HL-60/S4 treated with retinoic acid at 250 ng/mL for 4 days and 3 days (cell line): ENCODE data around the gene PLD6.
"Not testable (repeated sequence)": the region's sequence is repeated elsewhere in the genome, so short reads cannot be mapped to it uniquely, and the experiment has no call there.

ENCODE experiments used
- in situ Hi-C: fragments of 300-500 bp; cut with MboI; formaldehyde crosslinking; loops from 2 replicates; pipeline ENCODE4 v1.7.0; 2022; ENCODE audit warnings: low sequenced_read_pairs

Gene PLD6, protein sequence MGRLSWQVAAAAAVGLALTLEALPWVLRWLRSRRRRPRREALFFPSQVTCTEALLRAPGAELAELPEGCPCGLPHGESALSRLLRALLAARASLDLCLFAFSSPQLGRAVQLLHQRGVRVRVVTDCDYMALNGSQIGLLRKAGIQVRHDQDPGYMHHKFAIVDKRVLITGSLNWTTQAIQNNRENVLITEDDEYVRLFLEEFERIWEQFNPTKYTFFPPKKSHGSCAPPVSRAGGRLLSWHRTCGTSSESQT

GRCh38 chr17:17206124-17206912, at the start of gene PLD6:
PLD6 (minus strand) TSS chr17:17206333; CDS start chr17:17206286, 47 bp downstream.
- in situ Hi-C loops = no loop called here

DNA sequence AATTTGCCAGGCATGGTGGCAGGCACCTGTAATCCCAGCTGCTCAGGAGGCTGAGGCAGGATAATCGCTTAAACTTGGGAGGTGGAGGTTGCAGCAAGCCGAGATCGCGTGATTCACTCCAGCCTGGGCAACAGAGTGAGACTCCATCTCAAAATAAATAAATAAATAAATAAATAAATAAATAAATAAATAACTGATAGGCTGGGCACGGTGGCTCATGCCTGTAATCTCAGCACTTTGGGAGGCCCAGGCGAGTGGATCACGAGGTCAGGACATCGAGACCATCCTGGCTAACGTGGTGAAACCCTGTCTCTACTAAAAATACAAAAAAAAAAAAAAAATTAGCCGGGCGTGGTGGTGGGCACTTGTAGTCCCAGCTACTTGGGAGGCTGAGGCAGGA, 49.6 kb upstream of the PLD6 start:
- in situ Hi-C loops = not testable (repeated sequence)

DNA sequence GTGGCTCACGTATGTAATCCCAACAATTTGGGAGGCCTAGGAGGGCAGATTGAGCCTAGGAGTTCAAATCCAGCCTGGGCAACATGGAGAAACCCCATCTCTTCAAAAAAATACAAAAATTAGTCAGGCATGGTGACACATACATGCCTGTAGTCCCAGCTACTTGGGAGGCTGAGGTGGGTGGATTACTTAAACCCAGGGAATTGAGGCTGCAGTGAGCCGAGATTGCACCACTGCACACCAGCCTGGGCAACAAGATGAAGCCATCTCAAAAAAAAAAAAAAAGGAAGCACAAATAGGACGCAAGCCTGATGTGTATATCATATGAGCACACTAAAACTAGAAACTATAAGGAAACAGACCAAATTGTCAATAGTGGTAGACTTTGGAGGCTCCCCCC, 47.9 kb upstream of the PLD6 start:
- in situ Hi-C loops = no loop called here

GRCh38 chr17:17253406-17253805, 47.3 kb upstream of the PLD6 start:
- in situ Hi-C loops = no loop called here

DNA sequence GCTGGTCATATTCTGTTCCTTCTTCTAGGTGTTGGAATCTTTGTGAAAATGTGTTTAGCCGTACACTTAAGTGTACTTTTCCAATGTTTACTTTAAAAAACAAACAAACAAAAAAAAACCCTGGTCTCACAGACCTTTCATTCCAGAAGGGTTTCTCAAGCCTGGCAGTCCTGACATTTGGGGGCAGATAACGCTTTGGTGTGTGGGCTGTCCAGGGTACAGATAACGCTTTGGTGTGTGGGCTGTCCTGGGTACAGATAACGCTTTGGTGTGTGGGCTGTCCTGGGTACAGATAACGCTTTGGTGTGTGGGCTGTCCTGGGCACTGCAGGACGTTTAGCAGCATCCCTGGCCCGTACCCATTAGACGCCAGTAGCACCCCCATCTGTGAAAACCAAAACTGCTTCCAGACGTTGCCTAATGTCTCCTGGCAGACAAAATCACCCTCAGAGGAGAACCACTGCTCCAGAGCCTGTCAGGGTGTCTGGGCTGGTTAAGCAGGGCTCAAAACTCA, 46.1 kb upstream of the PLD6 start:
- in situ Hi-C loops = no loop called here

- in situ Hi-C loops = no loop called here
Observed at GRCh38 chr17:17246879-17247278, 40.7 kb upstream of the PLD6 start.

GRCh38 chr17:17243163-17243562, 37.0 kb upstream of the PLD6 start:
- in situ Hi-C loops = no loop called here

DNA sequence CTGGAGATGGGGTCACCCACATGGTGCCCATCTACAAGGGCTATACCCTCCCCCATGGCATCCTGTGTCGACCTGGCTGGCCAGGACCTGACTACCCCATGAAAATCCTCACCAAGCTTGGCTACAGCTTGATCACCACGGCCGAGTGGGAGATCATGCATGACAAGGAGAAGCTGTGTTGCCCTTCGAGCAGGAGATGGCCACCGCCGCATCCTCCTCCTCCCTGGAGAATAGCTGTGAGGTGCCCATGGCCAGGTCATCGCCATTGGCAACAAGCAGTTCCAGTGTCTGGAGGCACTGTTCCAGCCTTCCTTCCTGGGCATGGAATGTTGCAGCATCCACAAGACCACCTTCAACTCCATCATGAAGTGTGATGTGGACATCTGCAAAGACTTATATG, 36.1 kb upstream of the PLD6 start:
- in situ Hi-C loops = no loop called here

DNA sequence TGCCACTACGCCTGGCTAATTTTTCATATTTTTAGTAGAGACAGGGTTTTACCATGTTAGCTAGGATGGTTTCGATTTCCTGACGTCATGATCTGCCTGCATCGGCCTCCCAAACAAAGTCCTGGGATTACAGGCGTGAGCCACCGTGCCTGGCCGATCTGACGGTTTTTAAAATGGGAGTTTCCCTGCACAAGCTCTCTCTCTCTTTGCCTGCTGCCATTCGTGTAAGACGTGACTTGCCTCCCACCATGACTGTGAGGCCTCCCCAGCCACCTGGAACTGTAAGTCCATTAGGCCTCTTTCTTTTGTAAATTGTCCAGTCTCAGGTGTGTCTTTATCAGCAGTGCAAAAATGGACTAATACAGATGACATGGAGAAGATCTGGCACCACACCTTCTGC, 35.5 kb upstream of the PLD6 start:
- in situ Hi-C loops = no loop called here

DNA sequence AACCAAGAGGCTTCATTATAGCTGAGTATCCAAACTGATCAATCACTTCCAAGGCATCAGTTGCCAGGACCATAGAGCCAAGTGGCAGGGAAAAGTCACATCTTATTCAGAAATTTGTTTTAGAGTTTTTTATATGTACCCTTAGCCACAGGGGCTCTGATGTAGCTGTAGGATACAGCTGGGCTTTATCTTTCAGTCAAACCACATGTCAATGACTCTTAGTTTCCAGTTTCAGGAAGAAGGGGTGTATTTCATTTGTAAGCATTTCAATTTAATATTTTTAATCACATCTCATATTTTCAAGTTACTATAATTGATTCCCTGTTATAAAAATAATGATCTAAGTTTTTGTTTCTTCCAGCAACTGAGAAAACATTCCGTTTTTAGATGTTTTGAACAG, 33.7 kb upstream of the PLD6 start:
- in situ Hi-C loops = no loop called here

DNA sequence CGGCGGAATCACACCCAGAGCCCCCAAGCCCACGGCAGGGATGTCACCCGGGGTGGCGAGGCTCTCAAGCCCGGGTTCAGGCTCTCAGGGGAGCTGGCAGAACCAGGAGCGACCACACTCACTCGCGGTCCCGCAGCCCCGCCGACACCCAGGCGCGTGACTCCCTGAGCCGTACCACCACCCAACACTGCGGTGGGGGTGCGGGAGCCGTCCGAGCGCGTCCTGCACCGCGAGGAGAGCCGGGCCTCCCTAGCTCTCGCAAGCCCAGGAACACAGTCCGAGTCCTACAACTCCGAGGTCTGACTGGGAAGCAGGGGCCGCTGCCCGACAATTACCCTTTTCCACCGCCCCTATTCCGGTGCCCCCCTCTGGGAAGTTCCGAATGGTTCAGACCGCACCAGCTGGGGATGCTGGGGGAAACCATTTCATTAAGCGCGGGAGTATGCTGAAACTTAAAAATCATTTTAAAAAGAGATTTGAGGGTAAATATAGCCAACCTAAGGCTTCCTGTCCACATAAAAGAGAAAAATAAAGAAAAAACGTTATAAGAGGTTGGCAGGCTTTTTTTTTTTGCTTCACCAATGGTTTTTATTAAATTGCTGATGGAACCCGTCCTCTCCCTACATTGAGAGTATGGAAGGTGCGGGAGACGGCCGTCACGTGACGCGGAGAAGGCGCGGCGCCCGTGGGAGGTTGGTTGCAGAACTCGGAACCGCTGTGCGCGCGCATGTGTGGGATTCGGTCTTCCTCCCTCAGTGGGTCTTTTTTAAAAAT, 31.1 kb upstream of the PLD6 start, which contains the start of gene FLCN:
Gene FLCN, minus strand, starts transcription at position 143 of the 774 bp plus-strand sequence. CDS start 9,031 bp downstream, outside the sequence.
- in situ Hi-C loops = no loop called here

DNA sequence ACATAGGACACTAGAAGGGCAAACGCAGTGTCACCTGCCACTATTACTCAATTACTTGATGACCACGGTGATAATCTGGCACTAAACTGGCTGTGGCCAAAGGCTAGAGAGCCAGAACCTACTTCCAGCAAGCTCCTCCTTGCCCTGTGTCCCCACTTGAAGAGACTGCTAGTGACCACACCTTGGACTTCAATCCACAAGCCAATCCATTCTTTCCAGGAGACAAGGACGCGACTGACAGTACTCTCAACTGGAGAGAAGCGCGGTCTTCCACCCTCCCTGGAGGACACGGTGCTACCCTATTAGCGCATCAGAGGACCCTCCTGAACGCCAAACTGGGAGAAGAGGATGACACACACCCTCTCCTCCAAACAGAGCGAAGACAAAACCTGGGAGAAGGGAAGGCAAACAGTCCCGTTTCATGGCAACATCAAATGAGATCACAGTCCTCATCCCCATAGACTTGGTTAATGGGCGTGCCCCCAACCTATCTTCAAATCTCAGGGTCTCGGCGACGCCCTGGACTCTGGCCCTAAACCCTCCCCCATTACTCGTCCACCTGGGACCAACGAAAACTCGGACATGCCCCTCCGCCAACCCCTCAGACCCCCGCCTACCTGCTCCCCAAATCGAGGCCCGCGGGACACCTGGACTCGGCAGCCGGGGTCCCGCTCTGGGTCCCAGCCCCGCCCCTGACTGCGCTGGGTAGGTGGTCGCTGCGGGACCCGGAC, 30.3 kb upstream of the PLD6 start:
- in situ Hi-C loops = no loop called here

- in situ Hi-C loops = no loop called here
Observed at GRCh38 chr17:17235212-17236174, 29.4 kb upstream of the PLD6 start.

DNA sequence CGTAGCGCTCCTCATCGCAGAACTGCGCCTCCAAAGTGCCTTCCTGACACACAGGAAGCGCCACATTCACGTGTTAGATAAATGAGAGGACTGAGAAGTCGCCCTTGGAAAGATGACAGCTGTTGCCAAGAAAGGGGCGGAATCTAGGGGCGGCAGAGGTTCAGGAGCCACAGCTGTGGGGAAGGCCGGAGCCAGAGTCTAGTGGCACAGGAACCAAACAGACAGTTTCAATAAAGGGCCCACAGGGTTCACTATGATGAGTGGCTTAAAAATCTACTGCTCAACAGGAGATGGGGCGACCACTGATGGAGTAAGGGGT, 26.1 kb upstream of the PLD6 start:
- in situ Hi-C loops = no loop called here

GRCh38 chr17:17231621-17232302, 25.6 kb upstream of the PLD6 start:
- in situ Hi-C loops = no loop called here

GRCh38 chr17:17229416-17230384, 23.6 kb upstream of the PLD6 start:
- in situ Hi-C loops = no loop called here

DNA sequence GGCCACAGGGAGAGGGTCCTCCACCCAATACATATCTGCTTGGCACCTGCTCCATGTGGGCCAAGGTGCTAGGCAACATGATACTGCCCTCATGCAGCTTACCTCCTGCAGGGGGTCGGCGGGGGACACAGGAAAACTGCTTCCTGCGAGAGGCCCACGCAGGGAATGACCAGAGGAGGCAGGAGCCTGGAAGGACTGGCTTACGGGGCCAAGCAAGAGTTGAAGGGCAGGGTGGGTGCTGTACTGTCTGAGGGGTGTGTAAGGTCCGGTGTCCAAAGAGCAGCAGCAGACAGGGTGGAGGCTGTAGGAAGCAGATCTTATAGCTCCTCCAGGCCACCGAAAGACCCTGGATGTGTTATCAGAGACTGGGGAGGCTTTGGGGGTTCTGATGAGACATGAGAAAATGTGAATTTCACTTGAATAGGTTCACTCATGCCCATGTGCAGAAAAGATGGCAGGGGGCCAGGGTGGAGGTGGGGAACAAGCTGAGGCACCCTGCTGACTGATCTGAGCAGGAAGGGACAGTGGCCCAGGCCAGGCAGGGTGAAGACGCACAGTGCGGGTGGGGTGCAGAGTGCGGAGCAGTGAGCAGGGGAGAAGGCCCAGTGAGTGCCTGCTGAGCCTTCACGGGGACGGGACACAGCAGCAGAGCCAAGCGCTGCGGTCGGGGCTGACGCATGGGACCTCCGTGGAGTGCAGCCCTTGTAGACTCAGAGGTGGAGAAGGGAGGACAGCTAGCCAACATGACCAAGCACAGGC, 22.6 kb upstream of the PLD6 start:
- in situ Hi-C loops = no loop called here
